GM12878 (cell line): ENCODE measurements around the gene PRSS35. TPM values are rescaled to one million over a fixed set of nuclear protein-coding genes. Genes with fewer than 3 reads are reported as not detected.

Experiments used
- ATAC-seq: fragments of 200-7000 bp; cut with Tn5 transposase; 3 replicates; pipeline ENCODE4 v1.9.1; 2020; ENCODE audit warnings: mild to moderate bottlenecking, moderate library complexity
- BruUV-seq: library from RNA; stranded (reverse); fragments of 400-500 nt; replicated peaks from 2 replicates; lab custom pipeline; 2021; lab: Mats Ljungman, UMichigan
- CTCF ChIA-PET: fragments of 300-600 bp; sonication (Branson Sonifier 250); formaldehyde crosslinking; extraction: SDS; loops from one replicate; lab custom pipeline; 2021; ENCODE audit warnings: inconsistent platforms; lab: Yijun Ruan, JAX
- POLR2A ChIA-PET: fragments of 350-600 bp; formaldehyde crosslinking; extraction: SDS; loops from one replicate; lab custom pipeline; 2021; ENCODE audit warnings: inconsistent platforms; lab: Charles Lee
- RAD21 ChIA-PET: fragments of 300-600 bp; sonication (Branson Sonifier 250); formaldehyde crosslinking; loops from one replicate; lab custom pipeline; 2023; ENCODE audit warnings: antibody characterized with exemption; ENCODE audit not compliant: unreplicated experiment; lab: Charles Lee
- SMC1A ChIA-PET: fragments of 300-600 bp; sonication (Branson Sonifier 250); formaldehyde crosslinking; loops from one replicate; lab custom pipeline; 2023; ENCODE audit not compliant: unreplicated experiment, uncharacterized antibody; lab: Charles Lee
- DNase-seq: peaks from one replicate; pipeline ENCODE4 v3.0.0-alpha.2; 2011; ENCODE audit warnings: low read depth, low spot score
- FAIRE-seq: peaks from 3 replicates; lab custom pipeline; 2011; peaks lifted over from hg19 to GRCh38; lab: Jason Lieb, UNC
- H2AFZ ChIP-seq: 2 replicates; pipeline ENCODE4 v1.6.0; 2011; ENCODE audit warnings: low read depth, low read length, control low read depth; ENCODE audit not compliant: control insufficient read depth
- H3K27ac ChIP-seq: 2 replicates; pipeline ENCODE4 v1.5.1; 2011; ENCODE audit warnings: control low read depth; ENCODE audit not compliant: control insufficient read depth, insufficient read depth
- H3K27me3 ChIP-seq, 2 experiments: replicated peaks in 1 of 2; 2 replicates each; pipeline versions ENCODE4 v1.6.0 to v1.6.1; 2011; ENCODE audit warnings: low read length in 1 of 2; ENCODE audit not compliant: control insufficient read depth in 2 of 2, insufficient read depth in 2 of 2
- H3K36me3 ChIP-seq, 2 experiments: 2 replicates each; pipeline ENCODE4 v1.5.1; 2011; ENCODE audit warnings: low read length in 1 of 2; ENCODE audit not compliant: control insufficient read depth in 2 of 2, insufficient read depth in 2 of 2
- H3K4me1 ChIP-seq: 2 replicates; pipeline ENCODE4 v1.6.1; 2011; ENCODE audit warnings: mild to moderate bottlenecking, low read length, moderate library complexity, mixed read lengths; ENCODE audit not compliant: control insufficient read depth, insufficient read depth
- H3K4me2 ChIP-seq: 2 replicates; pipeline ENCODE4 v1.6.0; 2011; ENCODE audit warnings: control low read depth; ENCODE audit not compliant: control insufficient read depth, insufficient read depth
- H3K4me3 ChIP-seq: fragments of 200-600 bp; sonication (generic); 2 replicates; pipeline ENCODE4 v1.5.1; 2016
- H3K79me2 ChIP-seq: 2 replicates; pipeline ENCODE4 v1.6.0; 2011; ENCODE audit warnings: low read length; ENCODE audit not compliant: control insufficient read depth, insufficient read depth
- H3K9ac ChIP-seq: 2 replicates; pipeline ENCODE4 v1.8.0; 2011; ENCODE audit warnings: low read length, control low read depth, mixed read lengths; ENCODE audit not compliant: control insufficient read depth, insufficient read depth
- H3K9me3 ChIP-seq: replicated peaks from 3 replicates; pipeline ENCODE4 v1.5.1; 2011; ENCODE audit warnings: mild to moderate bottlenecking, low read length; ENCODE audit not compliant: control insufficient read depth, insufficient read depth
- H4K20me1 ChIP-seq: 2 replicates; pipeline ENCODE4 v1.6.0; 2011; ENCODE audit not compliant: control insufficient read depth, insufficient read depth
- CTCF ChIP-seq, 3 experiments: IDR thresholded peaks in 2 of 3; conservative IDR thresholded peaks in 1 of 3; 2 replicates each; pipeline ENCODE4 v1.5.1; 2011; ENCODE audit warnings: low read depth in 3 of 3, low read length in 3 of 3, mild to moderate bottlenecking in 3 of 3, control low read depth in 2 of 3, moderate library complexity in 2 of 3, inconsistent platforms in 1 of 3, mixed read lengths in 1 of 3; ENCODE audit not compliant: control insufficient read depth in 2 of 3, insufficient read depth in 1 of 3; ENCODE audit errors: extremely low read depth in 1 of 3
- GATAD2B ChIP-seq: fragments of 450-650 bp; conservative IDR thresholded peaks from 2 replicates; pipeline ENCODE4 v1.6.1; 2017; ENCODE audit warnings: low read depth, mild to moderate bottlenecking, moderate library complexity
- IRF4 ChIP-seq: IDR thresholded peaks from 2 replicates; pipeline ENCODE4 v1.6.1; 2011; ENCODE audit warnings: low read depth, low read length
- RAD21 ChIP-seq: IDR thresholded peaks from 2 replicates; pipeline ENCODE4 v1.6.1; 2011; ENCODE audit warnings: mild to moderate bottlenecking, low read depth, low read length, moderate library complexity; ENCODE audit not compliant: insufficient read depth
- SMC3 ChIP-seq: IDR thresholded peaks from 2 replicates; pipeline ENCODE4 v1.6.1; 2011; ENCODE audit warnings: low read length, improper control_type of control experiment, borderline replicate concordance
- TCF12 ChIP-seq: IDR thresholded peaks from 2 replicates; pipeline ENCODE4 v1.6.1; 2011; ENCODE audit warnings: low read depth, mild to moderate bottlenecking, low read length
- WGBS: methylation state at CpG from one replicate; pipeline ENCODE4 v1.1.6; 2016; ENCODE audit warnings: low lambda C conversion rate; ENCODE audit not compliant: insufficient replicate concordance, insufficient coverage; ENCODE audit errors: missing lambda C conversion rate; 5-methylcytosine and 5-hydroxymethylcytosine counted together
- in situ Hi-C: fragments of 300-500 bp; cut with MboI; formaldehyde crosslinking; loops from 9 replicates; pipeline ENCODE4 v1.14.3; 2018; ENCODE audit warnings: mixed read lengths
- intact Hi-C: fragments of 100-400 bp; cut with micrococcal nuclease; formaldehyde crosslinking; loops from one replicate; pipeline ENCODE4 v1.14.2; 2022; ENCODE audit not compliant: unreplicated experiment
- polyA plus RNA-seq, 11 experiments: library from polyadenylated mRNA; depleted of rRNA in 4 of 11; unstranded in 6 of 11; stranded (reverse) in 5 of 11; fragments of >200 nt; fragmentation: Nextera tagmentation in 4 of 11; fragmentation: Illumina TruSeq in 1 of 11; extraction: Ambion mirVana in 4 of 11; extraction: Trizol in 1 of 11; gene quantifications; 1 replicate in 1 of 11; 2 replicates in 10 of 11; pipeline versions ENCODE4 v1.2.1 to v1.2.3, GENCODE V29; 2011 to 2016; ENCODE audit warnings: inconsistent platforms in 2 of 11, missing spikeins in 2 of 11, low read depth in 1 of 11
- total RNA-seq, 4 experiments: library from RNA; depleted of rRNA in 3 of 4; stranded (reverse); fragments of >200 nt in 3 of 4; fragmentation: Illumina TruSeq in 1 of 4; extraction: Trizol in 1 of 4; gene quantifications; 2 replicates each; pipeline versions ENCODE4 v1.2.1 to v1.2.3, GENCODE V29; 2013 to 2021

PRSS35 gene
- total and polyA plus RNA-seq, 10 of the 15 experiments (the other 5 are each of a cell fraction or from before 2014, with no cell fraction given), result not detected

- peak; percentile 72 to 82 (median 76) for TF ChIP-seq CTCF (IDR thresholded peaks at IDR 0.05 in 2 of 3, conservative IDR thresholded peaks at IDR 0.05 in 1 of 3; ENCODE audit: control insufficient read depth in 2 of 3, extremely low read depth in 1 of 3, insufficient read depth in 1 of 3, low read depth in 3 of 3, low read length in 3 of 3)
- no peak for TF ChIP-seq TCF12
- no peak for TF ChIP-seq IRF4
- peak; percentile 96 for TF ChIP-seq RAD21
- TF ChIP-seq GATAD2B, result no peak
- peak; percentile 90 for TF ChIP-seq SMC3
- H3K4me2 ChIP-seq, result no peak overlapping the region
- BruUV-seq, result no TSS peak
- FAIRE-seq, result peak; percentile 62
- ChIA-PET POLR2A (interaction anchor here (0.6 to 0.8 kb wide), 2 partner anchors 444 to 448 kb away, joined by 3 read pairs; partner anchors contain the start of gene DOP1A), RAD21 (interaction anchor here (0.7 to 6.9 kb wide), 10 partner anchors 10 to 457 kb away, joined by 3 to 103 read pairs (median 8); partner anchors contain the start of genes DOP1A and UBE3D), SMC1A (interaction anchor here (0.8 to 8.0 kb wide), 20 partner anchors 9 to 1243 kb away, joined by 3 to 158 read pairs (median 4); partner anchors contain the start of genes DOP1A and UBE3D), CTCF (interaction anchor here (0.6 to 15.2 kb wide), 27 partner anchors 9 to 457 kb away, joined by 3 to 423 read pairs (median 5); partner anchors contain the start of genes DOP1A and UBE3D)
- ATAC-seq, result peak; percentile 74
- H4K20me1 ChIP-seq, result no peaks in the 10 kb centered on the region
- DNase-seq, result peak; percentile 30
- H3K9me3 ChIP-seq, result no peaks in the 10 kb centered on the region
- H3K9ac ChIP-seq, result no peak overlapping the region
- H3K27ac ChIP-seq, result no peak overlapping the region
- intact Hi-C loops (loop anchor here (1.0 to 2.0 kb wide), 3 partner anchors 97 to 448 kb away; partner anchors contain the start of gene DOP1A), in situ Hi-C loops (loop anchor here (5.0 kb wide), 2 partner anchors 293 to 448 kb away; partner anchors contain the start of genes DOP1A and UBE3D)
- no peaks in the 10 kb centered on the region for H3K79me2 ChIP-seq
- WGBS, result 0% methylated on average over 4 of the region's 4 CpGs
- H3K4me1 ChIP-seq, result no peaks in the 10 kb centered on the region
- H2AFZ ChIP-seq, result no peak overlapping the region
- H3K27me3 ChIP-seq, result no peaks in the 10 kb centered on the region; a peak in 1 of 4 replicates
- H3K36me3 ChIP-seq, result no peaks in the 10 kb centered on the region
- no peak overlapping the region for H3K4me3 ChIP-seq
Measured at GRCh38 chr6:83514866-83515466, 2.6 kb downstream of the PRSS35 start.
